Adipocyte (in vitro differentiated cells): ENCODE results near the gene TIAM2.
"Not testable (repeated sequence)": the region's sequence is repeated elsewhere in the genome, so short reads cannot be mapped to it uniquely, and the experiment has no call there.

ENCODE experiments used
- DNase-seq: peaks from one replicate; pipeline ENCODE4 v3.0.0-alpha.2; 2015; ENCODE audit warnings: low read depth
- H3K27me3 ChIP-seq: replicated peaks from 2 replicates; pipeline ENCODE4 v1.7.0; 2013; ENCODE audit warnings: mild to moderate bottlenecking, low read length, moderate library complexity; ENCODE audit not compliant: control insufficient read depth, insufficient read depth
- H3K36me3 ChIP-seq: 2 replicates; pipeline ENCODE4 v1.7.0; 2013; ENCODE audit warnings: low read length, mild to moderate bottlenecking, moderate library complexity; ENCODE audit not compliant: control insufficient read depth, insufficient read depth, severe bottlenecking
- H3K4me1 ChIP-seq: 2 replicates; pipeline ENCODE4 v1.7.0; 2013; ENCODE audit warnings: mild to moderate bottlenecking, low read length, moderate library complexity; ENCODE audit not compliant: control insufficient read depth, insufficient read depth
- H3K4me3 ChIP-seq: 2 replicates; pipeline ENCODE4 v1.7.0; 2013; ENCODE audit warnings: mild to moderate bottlenecking, low read length, moderate library complexity
- H3K9ac ChIP-seq: 2 replicates; pipeline ENCODE4 v1.7.0; 2013; ENCODE audit warnings: mild to moderate bottlenecking, low read length, moderate library complexity
- H3K9me3 ChIP-seq: 2 replicates; pipeline ENCODE4 v1.7.0; 2013; ENCODE audit warnings: mild to moderate bottlenecking, low read length, moderate library complexity; ENCODE audit not compliant: control insufficient read depth

Gene TIAM2

GRCh38 chr6:155215906-155216305 is 220.8 kb downstream of the TIAM2 start:
- no peak overlapping the region for H3K9ac ChIP-seq
- H3K9me3 ChIP-seq = no peaks in the 10 kb centered on the region
- no peaks in the 10 kb centered on the region for H3K36me3 ChIP-seq
- no peak for DNase-seq
- H3K4me3 ChIP-seq = no peak overlapping the region
- H3K27me3 ChIP-seq = no peaks in the 10 kb centered on the region
- no peaks in the 10 kb centered on the region for H3K4me1 ChIP-seq

DNA sequence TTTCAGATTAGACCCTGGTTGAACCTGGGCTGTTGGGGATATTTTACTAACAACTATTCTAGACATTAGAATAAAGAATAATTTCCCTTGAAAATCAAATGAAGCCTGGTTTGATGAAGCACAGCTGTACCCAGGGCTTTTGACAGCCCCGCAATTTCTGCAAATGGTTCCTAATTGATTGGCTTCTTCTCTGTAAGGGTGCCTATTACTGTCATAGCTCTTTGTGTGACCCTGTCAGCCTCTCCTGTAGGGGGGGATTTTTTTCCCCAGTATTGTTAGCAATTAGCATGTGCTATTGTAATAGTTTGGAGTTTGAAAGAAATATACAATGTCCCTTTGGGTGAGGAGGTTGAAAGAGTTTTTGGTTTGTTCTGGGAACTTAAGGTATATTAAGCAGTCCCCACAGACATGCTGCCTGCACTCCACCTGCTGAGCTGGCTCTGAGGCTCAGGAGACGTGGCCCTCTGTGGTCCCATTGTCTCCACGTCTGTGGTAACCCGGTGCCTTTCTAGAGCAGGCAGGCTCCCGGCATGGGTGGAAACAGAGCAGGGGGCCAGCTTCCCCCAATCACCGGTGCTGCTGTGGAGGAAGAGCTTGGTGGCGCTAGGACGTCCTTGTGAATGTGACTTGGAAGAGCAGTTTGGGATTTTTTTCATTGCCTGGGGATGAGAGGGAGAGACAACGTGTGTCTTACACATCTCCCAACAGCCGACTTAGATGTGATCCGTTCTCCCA is 221.4 kb downstream of the TIAM2 start:
- Histone ChIP-seq H3K9me3 (no peaks in the 10 kb centered on the region), H3K27me3 (no peaks in the 10 kb centered on the region), H3K36me3 (no peaks in the 10 kb centered on the region), H3K4me1 (no peaks in the 10 kb centered on the region), H3K9ac (no peak overlapping the region), H3K4me3 (no peak overlapping the region)
- no peak for DNase-seq

- H3K36me3 ChIP-seq, H3K9ac ChIP-seq, H3K4me1 ChIP-seq, H3K4me3 ChIP-seq, DNase-seq, H3K9me3 ChIP-seq, H3K27me3 ChIP-seq: not testable (repeated sequence)
These were observed 223.6 kb downstream of the TIAM2 start for GRCh38 chr6:155218711-155219110.

DNA sequence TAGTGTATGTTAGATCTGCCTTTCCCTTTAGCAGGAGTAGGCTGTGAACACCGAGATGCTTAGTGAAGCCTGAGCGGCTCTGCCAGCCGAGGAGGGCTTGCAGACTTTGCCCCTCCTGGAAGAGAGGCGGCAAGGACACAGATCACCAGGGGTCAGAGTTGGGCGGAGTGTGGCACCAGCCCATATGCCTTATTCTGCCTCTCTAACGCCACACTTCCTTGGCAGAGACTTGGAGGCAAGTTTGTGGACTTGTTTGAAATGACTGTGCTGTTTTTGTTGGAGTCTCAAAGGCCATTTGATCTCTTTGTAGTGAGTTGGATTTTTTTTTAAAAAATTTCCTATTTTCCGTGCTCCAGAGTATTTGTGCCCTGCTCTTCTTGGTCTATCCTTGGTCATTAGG is 224.2 kb downstream of the TIAM2 start:
- H3K27me3 ChIP-seq = no peaks in the 10 kb centered on the region
- peaks cover 7% of the 10 kb centered on the region for H3K4me1 ChIP-seq
- no peak for DNase-seq
- H3K9me3 ChIP-seq = no peaks in the 10 kb centered on the region
- no peak overlapping the region for H3K4me3 ChIP-seq
- no peaks in the 10 kb centered on the region for H3K36me3 ChIP-seq
- H3K9ac ChIP-seq = no peak overlapping the region

GRCh38 chr6:155219858-155220301 is 224.8 kb downstream of the TIAM2 start:
- peaks cover 8% of the 10 kb centered on the region for H3K4me1 ChIP-seq
- no peaks in the 10 kb centered on the region for H3K9me3 ChIP-seq
- H3K27me3 ChIP-seq = no peaks in the 10 kb centered on the region
- no peaks in the 10 kb centered on the region for H3K36me3 ChIP-seq
- H3K4me3 ChIP-seq = no peak overlapping the region
- no peak for DNase-seq
- H3K9ac ChIP-seq = no peak overlapping the region

DNA sequence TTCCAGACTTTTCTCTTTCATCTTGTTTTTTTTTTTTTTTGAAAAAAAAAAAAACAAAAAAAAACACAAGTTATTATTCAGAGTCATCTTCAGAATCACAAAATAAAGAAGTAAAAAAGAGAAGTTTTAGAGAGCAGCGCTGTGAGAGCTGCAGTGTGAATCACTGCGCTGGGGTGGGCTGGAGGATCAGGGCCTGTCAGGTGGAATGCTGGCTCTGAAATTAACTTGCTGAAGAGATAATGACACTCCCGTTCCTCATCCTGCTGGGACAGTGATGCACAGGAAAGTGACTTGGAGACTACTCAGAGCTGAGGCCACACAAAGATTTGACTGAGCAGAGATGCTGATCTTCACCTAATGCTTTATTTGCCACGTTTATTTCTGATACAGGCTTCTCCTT is 226.0 kb downstream of the TIAM2 start:
- Histone ChIP-seq H3K9ac (no peak overlapping the region), H3K9me3 (no peaks in the 10 kb centered on the region), H3K27me3 (no peaks in the 10 kb centered on the region), H3K36me3 (no peaks in the 10 kb centered on the region), H3K4me3 (no peak overlapping the region), H3K4me1 (peaks cover 8% of the 10 kb centered on the region)
- DNase-seq = no peak

DNA sequence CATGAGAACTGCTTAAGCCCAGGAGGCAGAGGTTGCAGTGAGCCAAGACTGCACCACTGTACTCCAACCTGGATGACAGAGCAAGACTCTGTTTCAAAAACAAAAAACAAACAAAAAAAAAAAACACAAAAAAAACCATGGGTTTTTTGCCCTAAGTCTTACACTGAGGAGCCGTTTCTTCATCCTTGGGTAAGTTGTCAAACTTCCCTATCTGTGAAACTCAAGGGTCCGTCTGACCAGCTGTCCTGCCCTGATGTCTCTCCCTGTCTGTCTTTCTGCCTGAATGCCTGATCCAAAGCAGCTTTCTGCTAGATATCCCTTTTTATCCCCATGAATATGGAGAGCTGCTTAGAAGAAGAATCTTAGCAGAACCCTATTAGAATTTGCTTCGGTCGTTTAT is 227.4 kb downstream of the TIAM2 start:
- Histone ChIP-seq H3K9me3 (no peaks in the 10 kb centered on the region), H3K4me1 (peaks cover 8% of the 10 kb centered on the region), H3K36me3 (no peaks in the 10 kb centered on the region), H3K27me3 (no peaks in the 10 kb centered on the region), H3K9ac (no peak overlapping the region), H3K4me3 (no peak overlapping the region)
- DNase-seq = no peak

GRCh38 chr6:155223646-155224451 is 228.7 kb downstream of the TIAM2 start:
- no peak overlapping the region for H3K9ac ChIP-seq
- H3K27me3 ChIP-seq = no peaks in the 10 kb centered on the region
- H3K4me3 ChIP-seq = no peak overlapping the region
- H3K36me3 ChIP-seq = no peaks in the 10 kb centered on the region
- DNase-seq = peak; percentile 51
- H3K4me1 ChIP-seq = peaks cover 15% of the 10 kb centered on the region
- no peaks in the 10 kb centered on the region for H3K9me3 ChIP-seq

DNA sequence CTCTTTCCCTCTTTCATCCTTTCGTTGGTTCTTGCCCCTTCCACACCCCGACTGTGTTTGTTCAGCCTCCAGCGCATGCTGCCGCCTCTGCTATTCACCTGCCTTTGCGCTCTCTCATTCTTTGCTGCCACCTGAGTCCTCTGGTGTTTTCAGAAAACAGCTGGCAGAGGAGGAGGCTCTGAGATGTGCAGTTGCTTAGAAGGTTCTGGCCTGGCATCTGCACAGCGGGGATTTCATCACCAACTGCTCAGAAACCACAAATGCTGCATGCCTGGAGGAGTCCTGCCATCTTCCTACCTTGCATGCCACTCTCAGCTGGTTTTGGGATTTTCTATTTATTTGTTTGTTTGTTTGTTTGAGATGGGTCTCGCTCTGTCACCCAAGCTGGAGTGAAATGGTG is 229.5 kb downstream of the TIAM2 start:
- Histone ChIP-seq H3K36me3 (no peaks in the 10 kb centered on the region), H3K9me3 (no peaks in the 10 kb centered on the region)

DNA sequence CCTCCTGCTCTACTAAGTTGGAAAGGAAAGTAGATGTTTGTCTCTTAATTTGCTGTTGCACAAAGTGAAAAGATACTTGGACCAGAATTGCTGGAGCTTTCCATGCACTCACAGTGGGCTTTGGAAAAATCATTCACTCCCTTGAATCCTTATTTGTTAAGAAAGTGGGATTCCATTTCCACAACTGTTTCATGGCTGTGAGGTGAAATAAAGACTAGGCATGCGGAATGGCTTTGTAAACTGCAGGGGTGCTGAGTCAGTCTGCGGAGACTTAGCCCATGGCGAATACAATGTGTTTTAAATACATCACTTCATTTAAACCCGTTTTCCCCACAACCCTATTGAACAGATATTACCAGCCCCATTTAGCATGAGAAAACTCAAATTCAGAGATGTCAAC is 231.9 kb downstream of the TIAM2 start:
- Histone ChIP-seq H3K9ac (no peak overlapping the region), H3K4me3 (no peak overlapping the region), H3K36me3 (no peaks in the 10 kb centered on the region)

More for the DNA sequence above, 229.5 kb downstream of the TIAM2 start:
- Histone ChIP-seq H3K9ac (no peak overlapping the region), H3K4me3 (no peak overlapping the region), H3K27me3 (no peaks in the 10 kb centered on the region), H3K4me1 (peaks cover 17% of the 10 kb centered on the region)
- no peak for DNase-seq

DNA sequence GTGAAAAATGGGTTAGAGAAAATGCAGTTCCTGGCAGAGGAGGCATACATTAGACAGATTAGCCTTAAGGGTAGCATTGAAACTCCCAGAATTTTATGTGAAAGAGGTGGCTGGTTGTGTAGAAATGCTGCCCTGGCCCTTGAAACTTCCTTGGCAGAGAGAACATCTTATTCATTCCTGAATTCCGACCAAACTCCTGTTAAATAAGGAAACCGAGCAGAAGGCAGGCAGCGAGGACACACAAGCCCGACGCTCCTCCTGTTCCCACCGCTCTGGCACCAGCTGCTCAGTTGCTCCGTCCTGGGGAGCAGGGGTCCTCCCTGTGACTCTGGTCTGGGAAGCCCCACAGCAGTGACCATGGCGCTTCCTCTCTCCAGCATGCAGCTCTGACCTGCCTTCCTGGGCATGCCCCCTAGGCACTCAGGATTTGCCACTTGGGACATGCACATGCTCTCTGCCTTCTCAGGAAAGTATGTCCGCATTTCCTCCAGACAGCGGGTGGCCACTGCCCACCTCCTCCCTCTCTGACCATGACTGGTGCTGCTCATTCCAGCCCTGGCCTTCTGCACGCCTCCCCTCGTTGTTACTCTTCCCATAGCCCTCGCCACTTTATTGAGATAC is 233.5 kb downstream of the TIAM2 start:
- no peaks in the 10 kb centered on the region for H3K9me3 ChIP-seq
- no peak overlapping the region for H3K4me3 ChIP-seq
- no peak overlapping the region for H3K9ac ChIP-seq
- DNase-seq = no peak
- no peaks in the 10 kb centered on the region for H3K27me3 ChIP-seq
- H3K4me1 ChIP-seq = peaks cover 16% of the 10 kb centered on the region
- no peaks in the 10 kb centered on the region for H3K36me3 ChIP-seq

More for the DNA sequence above, 231.9 kb downstream of the TIAM2 start:
- Histone ChIP-seq H3K4me1 (peaks cover 17% of the 10 kb centered on the region), H3K9me3 (no peaks in the 10 kb centered on the region), H3K27me3 (no peaks in the 10 kb centered on the region)
- no peak for DNase-seq
